PFSK-1 (cell line): ENCODE data around the gene MYH9.

Experiments
- POLR2AphosphoS5 ChIP-seq: IDR thresholded peaks from 2 replicates; pipeline ENCODE4 v1.6.1; 2012; ENCODE audit warnings: low read depth, mild to moderate bottlenecking, control low read depth, low read length, moderate library complexity
- TF ChIP-seq, protein P1 (sequence below), 2 experiments: IDR thresholded peaks; 2 replicates each; pipeline versions ENCODE4 v1.6.1 to v1.8.0; 2011 to 2012; ENCODE audit warnings: low read depth in 2 of 2, low read length in 2 of 2, control low read depth in 1 of 2, inconsistent platforms in 1 of 2, mild to moderate bottlenecking in 1 of 2, moderate library complexity in 1 of 2; ENCODE audit not compliant: insufficient read depth in 1 of 2

DNA sequence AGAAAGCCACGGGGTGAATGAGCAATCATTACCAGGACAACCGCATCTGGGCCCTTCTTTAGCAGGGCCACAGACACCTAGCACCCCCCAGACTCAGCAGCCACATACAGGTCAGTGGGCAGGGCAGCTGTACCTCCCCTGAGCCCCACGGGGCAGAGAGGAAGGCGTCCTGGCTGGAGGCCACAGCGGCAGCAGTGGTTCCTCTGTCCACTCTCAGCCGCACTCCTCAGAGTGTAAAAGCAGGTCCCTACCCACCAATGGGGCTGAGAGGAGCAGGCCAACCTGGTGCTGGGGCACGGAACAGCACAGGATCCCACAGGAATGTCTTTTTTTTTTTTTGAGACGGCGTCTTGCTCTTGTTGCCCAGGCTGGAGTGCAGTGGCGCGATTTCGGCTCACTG is 69.3 kb downstream of the MYH9 start:
- no peak for TF ChIP-seq POLR2AphosphoS5
- TF ChIP-seq, protein P1, sequence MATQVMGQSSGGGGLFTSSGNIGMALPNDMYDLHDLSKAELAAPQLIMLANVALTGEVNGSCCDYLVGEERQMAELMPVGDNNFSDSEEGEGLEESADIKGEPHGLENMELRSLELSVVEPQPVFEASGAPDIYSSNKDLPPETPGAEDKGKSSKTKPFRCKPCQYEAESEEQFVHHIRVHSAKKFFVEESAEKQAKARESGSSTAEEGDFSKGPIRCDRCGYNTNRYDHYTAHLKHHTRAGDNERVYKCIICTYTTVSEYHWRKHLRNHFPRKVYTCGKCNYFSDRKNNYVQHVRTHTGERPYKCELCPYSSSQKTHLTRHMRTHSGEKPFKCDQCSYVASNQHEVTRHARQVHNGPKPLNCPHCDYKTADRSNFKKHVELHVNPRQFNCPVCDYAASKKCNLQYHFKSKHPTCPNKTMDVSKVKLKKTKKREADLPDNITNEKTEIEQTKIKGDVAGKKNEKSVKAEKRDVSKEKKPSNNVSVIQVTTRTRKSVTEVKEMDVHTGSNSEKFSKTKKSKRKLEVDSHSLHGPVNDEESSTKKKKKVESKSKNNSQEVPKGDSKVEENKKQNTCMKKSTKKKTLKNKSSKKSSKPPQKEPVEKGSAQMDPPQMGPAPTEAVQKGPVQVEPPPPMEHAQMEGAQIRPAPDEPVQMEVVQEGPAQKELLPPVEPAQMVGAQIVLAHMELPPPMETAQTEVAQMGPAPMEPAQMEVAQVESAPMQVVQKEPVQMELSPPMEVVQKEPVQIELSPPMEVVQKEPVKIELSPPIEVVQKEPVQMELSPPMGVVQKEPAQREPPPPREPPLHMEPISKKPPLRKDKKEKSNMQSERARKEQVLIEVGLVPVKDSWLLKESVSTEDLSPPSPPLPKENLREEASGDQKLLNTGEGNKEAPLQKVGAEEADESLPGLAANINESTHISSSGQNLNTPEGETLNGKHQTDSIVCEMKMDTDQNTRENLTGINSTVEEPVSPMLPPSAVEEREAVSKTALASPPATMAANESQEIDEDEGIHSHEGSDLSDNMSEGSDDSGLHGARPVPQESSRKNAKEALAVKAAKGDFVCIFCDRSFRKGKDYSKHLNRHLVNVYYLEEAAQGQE (IDR thresholded peaks at IDR 0.05; ENCODE audit: insufficient read depth in 1 of 2, low read depth in 2 of 2, low read length in 2 of 2), result no peak
